ENCODE results near the gene FAM209A. TPM values are rescaled to one million over a fixed set of nuclear protein-coding genes. Genes with fewer than 3 reads are reported as not detected.
"Not testable (repeated sequence)": the region's sequence is repeated elsewhere in the genome, so short reads cannot be mapped to it uniquely, and the experiment has no call there.

FAM209A gene
- total RNA-seq, 5 donors from 2014 or later (not counting 1 experiment from before 2014, with no cell fraction given): 3.7 to 5.6 (median 4.7) TPM

DNA sequence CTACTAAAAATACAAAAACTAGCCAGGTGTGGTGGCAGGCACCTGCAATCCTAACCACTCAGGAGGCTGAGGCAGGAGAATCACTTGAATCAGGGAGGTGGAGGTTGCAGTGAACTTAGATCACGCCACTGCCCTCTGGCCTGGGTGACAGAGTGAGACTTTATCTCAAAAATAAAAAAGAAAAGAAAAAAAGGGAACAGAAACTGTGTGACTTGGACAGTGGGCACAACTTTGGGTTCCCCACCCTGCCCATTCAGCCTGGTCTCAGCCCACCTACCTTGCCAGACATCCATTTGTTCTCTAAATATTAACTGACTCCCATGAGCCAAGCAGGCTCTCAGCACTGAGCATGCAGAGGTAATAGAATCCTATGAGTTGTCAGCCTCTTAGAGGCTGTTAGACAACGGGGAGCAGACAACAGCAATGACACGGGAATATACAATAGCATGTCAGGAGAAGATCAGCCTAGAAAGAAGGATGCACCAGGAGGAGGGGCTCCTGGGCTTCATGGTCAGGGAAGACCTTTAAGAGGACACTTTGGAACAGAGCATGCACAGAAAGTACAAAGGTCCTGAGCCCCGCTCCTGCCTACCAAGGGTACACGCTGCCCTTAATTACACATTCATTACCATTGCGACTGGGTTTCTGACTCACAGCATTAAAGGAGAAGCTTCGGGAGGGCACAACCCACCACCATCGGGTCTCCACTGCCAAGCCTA is 28.5 kb downstream of the FAM209A start:
- H3K27ac Mint-ChIP-seq: no peak overlapping the region
- 85% methylated on average over 5 of the region's 8 CpGs for WGBS (ENCODE audit: insufficient coverage)
- DNase-seq (no peak), ATAC-seq (replicated peaks in 1 of 4) (no peak)
- Histone ChIP-seq H3K9me3 (no peaks in the 10 kb centered on the region), H3K27me3 (replicated peaks in 1 of 2; ENCODE audit: control insufficient read depth in 2 of 2, extremely low read depth in 1 of 2, insufficient read depth in 2 of 2, low read length in 1 of 2) (no peaks in the 10 kb centered on the region), H3K27ac (ENCODE audit: low read length) (no peak overlapping the region), H3K4me1 (ENCODE audit: control insufficient read depth in 1 of 2, extremely low read depth in 1 of 2, insufficient read depth in 2 of 2, low read length in 2 of 2) (no peaks in the 10 kb centered on the region), H3K4me3 (ENCODE audit: control insufficient read depth in 1 of 2, extremely low read depth in 1 of 2, low read length in 1 of 2) (no peak overlapping the region), H3K36me3 (ENCODE audit: control insufficient read depth in 2 of 2, extremely low read depth in 1 of 2, insufficient read depth in 1 of 2, low read length in 1 of 2) (no peaks in the 10 kb centered on the region)
- ChIA-PET CTCF (no interaction called here), POLR2A (no interaction called here)
- no peaks in the 10 kb centered on the region for H3K9me3 Mint-ChIP-seq
- no peaks in the 10 kb centered on the region for H3K36me3 Mint-ChIP-seq
- H3K27me3 Mint-ChIP-seq: peaks cover 0 to 4% of the 10 kb centered on the region in 2 donors
- peaks cover 0 to 4% (median 3%) of the 10 kb centered on the region in 3 donors for H3K4me1 Mint-ChIP-seq
- H3K4me3 Mint-ChIP-seq: no peak overlapping the region

DNA sequence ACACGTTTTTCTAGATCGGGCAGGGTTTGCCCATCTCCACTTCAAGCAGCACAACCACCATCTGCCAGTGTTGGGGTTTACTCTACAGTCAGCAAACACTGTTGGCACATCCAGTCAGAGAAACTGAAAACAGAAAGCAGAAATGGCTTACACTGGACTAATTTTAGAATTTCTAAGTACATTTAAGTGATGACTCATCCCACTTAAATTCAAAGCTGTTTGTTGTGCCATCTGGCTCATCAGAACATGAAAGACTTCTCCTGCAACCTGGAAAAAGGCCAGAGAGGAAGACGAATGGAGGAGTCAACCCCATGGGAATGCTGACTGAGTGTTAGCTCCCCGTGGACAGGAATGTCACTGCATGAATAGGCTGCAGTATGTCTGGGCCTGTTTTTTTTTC is 30.3 kb downstream of the FAM209A start:
- POLR2A ChIA-PET: no interaction called here
- no peak for ATAC-seq (replicated peaks in 1 of 4)
- Mint-ChIP-seq H3K4me3 (no peak overlapping the region), H3K9me3 (no peaks in the 10 kb centered on the region), H3K36me3 (no peaks in the 10 kb centered on the region), H3K27ac (no peak overlapping the region), H3K4me1 (peaks cover 0 to 4% (median 3%) of the 10 kb centered on the region in 3 donors), H3K27me3 (peaks cover 0 to 4% of the 10 kb centered on the region in 2 donors)
- H3K9me3 ChIP-seq: no peaks in the 10 kb centered on the region
- DNase-seq: no peak
- no peak overlapping the region for H3K4me3 ChIP-seq (ENCODE audit: control insufficient read depth in 1 of 2, extremely low read depth in 1 of 2, low read length in 1 of 2)
- H3K4me1 ChIP-seq (ENCODE audit: control insufficient read depth in 1 of 2, extremely low read depth in 1 of 2, insufficient read depth in 2 of 2, low read length in 2 of 2): no peaks in the 10 kb centered on the region
- CTCF ChIA-PET: no interaction called here
- WGBS (ENCODE audit: insufficient coverage): 0% methylated on average over 1 of the region's 4 CpGs
- no peak overlapping the region for H3K27ac ChIP-seq (ENCODE audit: low read length)
- H3K36me3 ChIP-seq (ENCODE audit: control insufficient read depth in 2 of 2, extremely low read depth in 1 of 2, insufficient read depth in 1 of 2, low read length in 1 of 2): no peaks in the 10 kb centered on the region
- no peaks in the 10 kb centered on the region for H3K27me3 ChIP-seq (replicated peaks in 1 of 2; ENCODE audit: control insufficient read depth in 2 of 2, extremely low read depth in 1 of 2, insufficient read depth in 2 of 2, low read length in 1 of 2)

DNA sequence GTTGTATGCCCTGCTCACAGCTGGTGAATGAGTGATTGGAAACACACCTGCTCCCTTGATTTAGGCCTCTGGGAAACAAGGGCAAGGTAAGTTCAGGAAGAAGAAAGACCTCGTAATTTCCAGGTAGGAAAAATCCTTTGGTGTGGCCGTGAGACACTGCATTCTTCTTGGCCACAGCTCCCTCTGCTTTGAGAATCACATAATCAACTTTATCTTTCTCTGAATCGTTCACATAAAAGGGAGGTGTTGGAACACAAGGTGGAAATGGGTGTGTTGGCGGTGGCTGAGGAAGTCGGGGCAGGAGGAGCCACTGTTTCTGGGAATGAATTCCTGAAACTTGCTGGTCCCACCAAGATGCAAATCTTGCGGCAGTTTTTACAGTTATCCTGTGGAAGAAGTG is 34.4 kb downstream of the FAM209A start:
- Mint-ChIP-seq H3K27me3 (peaks cover 0 to 6% of the 10 kb centered on the region in 2 donors), H3K9me3 (no peaks in the 10 kb centered on the region), H3K27ac (no peak overlapping the region), H3K4me1 (peaks cover 0 to 3% (median 0%) of the 10 kb centered on the region in 3 donors), H3K36me3 (no peaks in the 10 kb centered on the region), H3K4me3 (no peak overlapping the region)
- DNase-seq (no peak), ATAC-seq (replicated peaks in 1 of 4) (no peak)
- no peaks in the 10 kb centered on the region for H3K4me1 ChIP-seq (ENCODE audit: control insufficient read depth in 1 of 2, extremely low read depth in 1 of 2, insufficient read depth in 2 of 2, low read length in 2 of 2)
- peaks cover 0 to under 1% of the 10 kb centered on the region in 2 experiments for H3K27me3 ChIP-seq (replicated peaks in 1 of 2; ENCODE audit: control insufficient read depth in 2 of 2, extremely low read depth in 1 of 2, insufficient read depth in 2 of 2, low read length in 1 of 2)
- ChIA-PET POLR2A (no interaction called here), CTCF (no interaction called here)
- no peaks in the 10 kb centered on the region for H3K9me3 ChIP-seq
- no peak overlapping the region for H3K27ac ChIP-seq (ENCODE audit: low read length)
- no peaks in the 10 kb centered on the region for H3K36me3 ChIP-seq (ENCODE audit: control insufficient read depth in 2 of 2, extremely low read depth in 1 of 2, insufficient read depth in 1 of 2, low read length in 1 of 2)
- H3K4me3 ChIP-seq (ENCODE audit: control insufficient read depth in 1 of 2, extremely low read depth in 1 of 2, low read length in 1 of 2): no peak overlapping the region
- 78% methylated on average over 3 of the region's 6 CpGs for WGBS (ENCODE audit: insufficient coverage)

GRCh38 chr20:56564526-56564925 is 40.0 kb downstream of the FAM209A start:
- H3K27ac ChIP-seq (ENCODE audit: low read length); H3K9me3 Mint-ChIP-seq; H3K4me1 Mint-ChIP-seq; H3K27ac Mint-ChIP-seq; H3K36me3 Mint-ChIP-seq; DNase-seq; H3K27me3 Mint-ChIP-seq; CTCF ChIA-PET; H3K4me1 ChIP-seq (ENCODE audit: control insufficient read depth in 1 of 2, extremely low read depth in 1 of 2, insufficient read depth in 2 of 2, low read length in 2 of 2); H3K9me3 ChIP-seq; H3K4me3 ChIP-seq (ENCODE audit: control insufficient read depth in 1 of 2, extremely low read depth in 1 of 2, low read length in 1 of 2); H3K4me3 Mint-ChIP-seq; POLR2A ChIA-PET; H3K36me3 ChIP-seq (ENCODE audit: control insufficient read depth in 2 of 2, extremely low read depth in 1 of 2, insufficient read depth in 1 of 2, low read length in 1 of 2); ATAC-seq (replicated peaks in 1 of 4): not testable (repeated sequence)
- peaks cover 0 to 11% of the 10 kb centered on the region in 2 experiments for H3K27me3 ChIP-seq (replicated peaks in 1 of 2; ENCODE audit: control insufficient read depth in 2 of 2, extremely low read depth in 1 of 2, insufficient read depth in 2 of 2, low read length in 1 of 2)
- WGBS (ENCODE audit: insufficient coverage): 69% methylated on average over 5 of the region's 6 CpGs

DNA sequence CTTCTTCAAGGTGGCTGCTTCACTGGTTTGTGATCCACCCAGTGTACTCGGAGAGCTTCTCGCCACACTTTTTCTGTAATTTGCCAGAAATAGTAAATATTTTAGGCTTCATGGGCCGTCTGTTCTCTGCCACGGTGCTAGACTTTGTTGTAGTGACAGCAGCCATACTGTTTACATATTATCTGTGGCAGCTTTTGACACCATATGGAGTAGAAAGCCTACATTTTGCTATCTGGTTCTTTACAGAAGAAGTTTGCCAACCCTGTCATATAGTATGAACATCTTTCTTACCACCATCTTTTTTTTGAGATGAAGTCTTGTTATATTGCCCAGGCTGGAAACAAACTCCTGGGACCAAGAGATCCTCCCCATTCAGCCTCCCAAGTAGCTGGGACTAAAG is 41.0 kb downstream of the FAM209A start:
- Histone ChIP-seq H3K4me3 (ENCODE audit: control insufficient read depth in 1 of 2, extremely low read depth in 1 of 2, low read length in 1 of 2) (no peak overlapping the region), H3K27ac (ENCODE audit: low read length) (no peak overlapping the region), H3K4me1 (ENCODE audit: control insufficient read depth in 1 of 2, extremely low read depth in 1 of 2, insufficient read depth in 2 of 2, low read length in 2 of 2) (no peaks in the 10 kb centered on the region), H3K27me3 (replicated peaks in 1 of 2; ENCODE audit: control insufficient read depth in 2 of 2, extremely low read depth in 1 of 2, insufficient read depth in 2 of 2, low read length in 1 of 2) (peaks cover 0 to 15% of the 10 kb centered on the region in 2 experiments), H3K36me3 (ENCODE audit: control insufficient read depth in 2 of 2, extremely low read depth in 1 of 2, insufficient read depth in 1 of 2, low read length in 1 of 2) (no peaks in the 10 kb centered on the region), H3K9me3 (no peaks in the 10 kb centered on the region)
- H3K27me3 Mint-ChIP-seq: peaks cover 9 to 11% of the 10 kb centered on the region in 2 donors
- CTCF ChIA-PET: interaction anchor here in 1 of 2 donors (0.7 kb wide), 1 partner anchor 51 kb away, joined by 3 read pairs; no protein-coding TSS in a partner anchor
- WGBS (ENCODE audit: insufficient coverage): no CpG with 5 or more reads among the region's 4 CpGs
- ATAC-seq (replicated peaks in 1 of 4) (no peak), DNase-seq (no peak)
- H3K4me3 Mint-ChIP-seq: no peak overlapping the region
- no peak overlapping the region for H3K27ac Mint-ChIP-seq
- H3K36me3 Mint-ChIP-seq: no peaks in the 10 kb centered on the region
- POLR2A ChIA-PET: no interaction called here
- H3K4me1 Mint-ChIP-seq: no peaks in the 10 kb centered on the region
- H3K9me3 Mint-ChIP-seq: no peaks in the 10 kb centered on the region

DNA sequence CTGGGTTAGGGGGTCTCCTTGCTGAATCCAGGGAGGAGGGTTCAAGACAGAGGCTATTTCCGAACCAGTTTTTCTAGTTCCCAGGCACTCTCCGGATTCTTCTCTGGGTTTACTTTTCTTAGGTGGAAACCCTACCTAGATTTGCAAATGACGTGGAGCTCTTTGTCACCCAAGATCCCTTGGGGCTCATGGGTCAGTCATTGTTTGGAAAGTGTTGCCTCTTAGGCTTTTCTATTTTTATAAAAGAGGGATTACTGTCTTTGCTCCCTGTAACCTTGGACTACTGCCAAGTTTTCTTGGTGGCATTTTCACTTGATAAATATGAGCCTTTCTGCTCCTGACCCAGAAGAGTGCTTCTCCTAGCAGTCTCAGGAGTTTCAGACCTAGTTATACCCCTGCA is 42.1 kb downstream of the FAM209A start:
- H3K36me3 Mint-ChIP-seq: no peaks in the 10 kb centered on the region
- H3K27ac Mint-ChIP-seq: no peak overlapping the region
- Histone ChIP-seq H3K9me3 (no peaks in the 10 kb centered on the region), H3K4me3 (ENCODE audit: control insufficient read depth in 1 of 2, extremely low read depth in 1 of 2, low read length in 1 of 2) (no peak overlapping the region), H3K4me1 (ENCODE audit: control insufficient read depth in 1 of 2, extremely low read depth in 1 of 2, insufficient read depth in 2 of 2, low read length in 2 of 2) (no peaks in the 10 kb centered on the region), H3K36me3 (ENCODE audit: control insufficient read depth in 2 of 2, extremely low read depth in 1 of 2, insufficient read depth in 1 of 2, low read length in 1 of 2) (no peaks in the 10 kb centered on the region), H3K27ac (ENCODE audit: low read length) (no peak overlapping the region), H3K27me3 (replicated peaks in 1 of 2; ENCODE audit: control insufficient read depth in 2 of 2, extremely low read depth in 1 of 2, insufficient read depth in 2 of 2, low read length in 1 of 2) (peaks cover 0 to 18% of the 10 kb centered on the region in 2 experiments)
- WGBS (ENCODE audit: insufficient coverage): 90% methylated on average over 2 of the region's 3 CpGs
- DNase-seq (no peak), ATAC-seq (replicated peaks in 1 of 4) (no peak)
- CTCF ChIA-PET: interaction anchor here in 1 of 2 donors (0.7 kb wide), 1 partner anchor 9 kb away, joined by 5 read pairs; no protein-coding TSS in a partner anchor
- no peak overlapping the region for H3K4me3 Mint-ChIP-seq
- H3K27me3 Mint-ChIP-seq: peaks cover 10 to 17% of the 10 kb centered on the region in 2 donors
- POLR2A ChIA-PET: no interaction called here
- H3K9me3 Mint-ChIP-seq: no peaks in the 10 kb centered on the region
- H3K4me1 Mint-ChIP-seq: no peaks in the 10 kb centered on the region

All from T-cell (primary cell).